HG02885 (cell line): ENCODE data around the gene MCOLN1.

Experiments used
- ATAC-seq: cut with Tn5 transposase; IDR thresholded peaks from one replicate; pipeline ENCODE4 v1.9.1; 2021; ENCODE audit warnings: mild to moderate bottlenecking; ENCODE audit not compliant: unreplicated experiment, poor library complexity

Gene MCOLN1

DNA sequence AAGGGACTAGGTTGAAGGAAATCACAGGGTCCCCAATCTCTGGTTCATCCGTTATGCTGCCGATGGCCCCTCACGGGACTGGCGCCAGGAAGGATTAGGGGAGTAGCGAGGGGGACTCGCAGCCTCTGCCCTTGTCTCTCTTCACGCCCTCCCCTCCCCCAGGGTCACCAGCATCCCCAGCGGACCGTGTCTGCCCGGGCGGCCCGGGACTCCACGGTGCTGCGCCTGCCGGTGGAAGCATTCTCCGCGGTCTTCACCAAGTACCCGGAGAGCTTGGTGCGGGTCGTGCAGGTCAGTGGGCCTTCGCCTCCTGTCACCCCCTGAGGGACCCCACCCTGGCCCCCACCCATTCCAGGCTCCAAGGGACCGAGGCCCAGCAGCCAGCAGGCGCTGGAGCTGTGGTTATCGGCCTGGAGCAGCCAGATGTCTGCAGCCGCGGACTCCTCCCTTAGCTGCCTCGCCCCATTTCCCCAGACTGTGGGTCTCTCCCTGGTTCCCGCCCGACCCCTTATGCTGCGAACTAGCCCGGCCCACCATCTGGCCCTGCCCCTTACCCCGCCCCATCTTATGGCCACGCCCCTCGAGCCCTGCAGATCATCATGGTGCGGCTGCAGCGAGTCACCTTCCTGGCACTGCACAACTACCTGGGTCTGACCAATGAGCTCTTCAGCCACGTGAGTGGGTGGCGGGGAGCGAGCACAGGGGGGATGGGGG is 18.5 kb downstream of the MCOLN1 start:
- no peak for ATAC-seq

DNA sequence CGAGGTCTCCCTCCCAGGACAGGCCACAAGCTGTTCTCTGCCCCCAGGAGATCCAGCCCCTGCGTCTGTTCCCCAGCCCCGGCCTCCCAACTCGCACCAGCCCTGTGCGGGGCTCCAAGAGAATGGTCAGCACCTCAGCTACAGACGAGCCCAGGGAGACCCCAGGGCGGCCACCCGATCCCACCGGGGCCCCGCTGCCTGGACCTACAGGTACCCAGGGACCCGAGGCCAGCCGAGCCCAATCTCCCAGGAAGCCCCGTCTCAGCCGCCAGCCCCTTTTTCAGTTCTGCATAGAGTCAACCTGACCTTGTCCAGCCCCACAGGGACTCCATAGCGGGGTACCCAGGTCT is 19.0 kb downstream of the MCOLN1 start:
- ATAC-seq, result no peak

DNA sequence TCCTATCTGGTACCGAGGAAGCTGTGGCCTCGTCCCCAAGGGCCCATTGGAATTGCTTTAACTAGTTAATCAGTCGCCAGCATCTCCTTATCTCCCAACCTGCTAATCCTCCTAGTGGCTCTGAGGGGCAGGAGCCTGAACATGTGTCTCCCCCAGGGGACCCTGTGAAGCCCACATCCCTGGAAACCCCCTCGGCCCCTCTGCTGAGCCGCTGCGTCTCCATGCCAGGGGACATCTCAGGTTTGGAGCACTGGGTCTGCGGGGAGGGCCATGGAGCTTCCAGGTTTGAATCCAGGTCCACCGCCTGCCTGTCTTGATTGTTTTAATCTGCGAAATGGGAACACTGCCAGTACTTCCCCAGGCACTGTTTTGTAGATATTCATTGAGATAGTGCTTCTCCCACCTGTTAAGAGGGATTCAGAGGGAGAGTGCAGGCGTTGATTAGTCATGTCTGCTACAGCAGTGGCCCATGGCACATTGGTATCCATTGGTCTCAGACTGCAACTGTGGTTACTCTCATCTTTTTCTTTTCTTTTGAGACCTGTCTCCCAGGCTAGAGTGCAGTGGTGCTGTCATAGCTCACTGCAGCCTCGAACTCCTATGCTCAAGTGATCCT is 19.5 kb downstream of the MCOLN1 start:
- ATAC-seq, result no peak

DNA sequence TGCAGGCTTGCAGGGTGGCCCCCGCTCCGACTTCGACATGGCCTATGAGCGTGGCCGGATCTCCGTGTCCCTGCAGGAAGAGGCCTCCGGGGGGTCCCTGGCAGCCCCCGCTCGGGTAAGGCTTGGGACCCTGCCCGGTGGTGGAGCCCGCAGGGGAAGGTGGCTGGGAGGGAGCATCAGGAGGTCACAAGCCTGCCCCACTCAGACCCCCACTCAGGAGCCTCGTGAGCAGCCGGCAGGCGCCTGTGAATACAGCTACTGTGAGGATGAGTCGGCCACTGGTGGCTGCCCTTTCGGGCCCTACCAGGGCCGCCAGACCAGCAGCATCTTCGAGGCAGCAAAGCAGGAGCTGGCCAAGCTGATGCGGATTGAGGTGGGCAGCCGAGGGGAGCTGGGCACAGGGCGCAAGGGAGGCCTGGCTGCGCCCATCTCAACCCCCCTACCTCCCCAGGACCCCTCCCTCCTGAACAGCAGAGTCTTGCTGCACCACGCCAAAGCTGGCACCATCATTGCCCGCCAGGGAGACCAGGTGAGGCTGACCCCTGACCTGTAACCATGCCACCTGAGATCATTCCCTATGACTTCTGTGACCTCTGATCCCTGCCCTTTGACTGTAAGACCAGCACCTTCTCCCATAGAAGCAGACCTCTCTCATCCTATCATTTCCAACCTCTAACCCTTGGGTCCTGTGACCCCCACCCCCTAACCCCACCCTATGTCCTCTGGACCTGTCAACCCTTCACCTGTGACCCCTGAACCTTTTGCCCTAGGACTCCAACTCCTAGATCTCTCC is 20.3 kb downstream of the MCOLN1 start:
- ATAC-seq, result no peak

DNA sequence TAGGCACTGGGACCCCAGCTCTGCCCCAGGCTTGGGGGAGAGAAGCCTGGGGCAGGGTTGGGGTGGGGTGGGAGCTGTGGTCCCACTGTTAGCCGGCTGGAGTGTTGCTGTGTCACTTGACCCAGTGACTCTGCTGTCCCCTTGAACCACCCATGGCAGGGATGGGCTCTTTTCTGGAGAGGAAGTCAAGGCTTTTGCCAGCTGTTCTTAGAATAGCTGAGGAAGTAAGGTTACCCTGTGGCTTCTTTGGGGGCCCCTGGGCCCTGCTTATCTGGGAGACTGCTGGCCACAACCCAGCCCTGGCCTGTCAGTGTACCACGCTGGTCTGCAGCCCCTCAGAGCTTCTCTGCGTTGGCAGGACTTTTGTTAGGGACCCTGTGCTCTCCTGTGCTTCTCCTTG is 22.2 kb downstream of the MCOLN1 start:
- no peak for ATAC-seq

DNA sequence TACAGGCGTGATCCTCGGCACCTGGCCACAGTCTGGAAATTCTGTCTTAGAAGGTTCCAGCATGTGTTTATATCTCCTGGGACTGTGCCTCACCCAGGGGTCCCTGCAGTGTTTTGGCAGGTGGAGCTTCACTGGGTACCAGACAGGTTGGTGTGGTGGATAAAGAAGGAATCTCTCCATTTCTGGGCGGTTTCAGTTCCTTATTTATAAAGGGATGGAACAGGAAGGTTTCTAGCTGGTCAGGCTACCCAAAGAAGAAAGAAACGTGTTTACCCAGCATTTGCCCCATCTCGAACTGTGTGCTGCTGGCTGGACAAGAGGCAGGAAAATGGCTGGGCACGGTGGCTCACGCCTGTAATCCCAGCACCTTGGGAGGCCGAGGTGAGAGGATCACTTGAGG is 22.9 kb downstream of the MCOLN1 start:
- ATAC-seq, result no peak

DNA sequence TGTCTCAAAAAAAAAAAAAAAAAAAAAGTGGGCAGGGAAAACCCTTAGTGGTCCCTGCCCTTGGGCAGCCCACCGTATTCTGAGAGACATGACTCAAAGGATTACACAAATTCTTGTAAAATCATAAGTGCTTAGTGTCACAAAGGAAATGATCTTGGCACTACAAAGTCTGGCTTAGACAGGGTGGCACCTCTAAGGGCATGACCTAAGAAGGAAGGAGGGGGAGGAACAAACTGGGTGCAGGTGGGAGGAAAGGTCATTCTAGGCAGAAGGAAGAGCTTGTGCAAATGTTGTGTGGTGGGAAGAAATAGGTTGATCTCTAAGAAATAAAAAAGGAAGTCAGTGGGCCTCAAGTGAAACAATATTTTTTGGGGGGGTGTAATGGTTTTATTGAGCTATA is 23.5 kb downstream of the MCOLN1 start:
- ATAC-seq, result no peak

DNA sequence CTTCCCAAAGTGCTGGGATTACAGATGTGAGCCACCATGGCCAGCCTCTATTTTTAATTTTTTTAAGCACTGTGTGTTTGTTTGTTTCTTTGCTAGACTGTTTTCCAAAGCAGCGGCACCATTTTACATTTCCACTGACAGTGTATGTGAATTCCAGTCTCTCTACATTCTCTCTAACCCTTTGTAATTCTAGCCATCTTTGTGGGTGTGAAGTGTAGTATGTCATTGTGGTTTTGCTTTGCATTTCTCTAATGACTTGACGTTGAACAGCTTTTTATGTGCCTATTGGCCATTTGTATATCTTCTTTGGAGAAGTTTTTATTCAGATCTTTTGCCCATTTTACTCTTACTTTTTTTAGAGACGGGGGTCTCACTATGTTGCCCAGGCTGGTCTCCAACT is 24.7 kb downstream of the MCOLN1 start:
- no peak for ATAC-seq

DNA sequence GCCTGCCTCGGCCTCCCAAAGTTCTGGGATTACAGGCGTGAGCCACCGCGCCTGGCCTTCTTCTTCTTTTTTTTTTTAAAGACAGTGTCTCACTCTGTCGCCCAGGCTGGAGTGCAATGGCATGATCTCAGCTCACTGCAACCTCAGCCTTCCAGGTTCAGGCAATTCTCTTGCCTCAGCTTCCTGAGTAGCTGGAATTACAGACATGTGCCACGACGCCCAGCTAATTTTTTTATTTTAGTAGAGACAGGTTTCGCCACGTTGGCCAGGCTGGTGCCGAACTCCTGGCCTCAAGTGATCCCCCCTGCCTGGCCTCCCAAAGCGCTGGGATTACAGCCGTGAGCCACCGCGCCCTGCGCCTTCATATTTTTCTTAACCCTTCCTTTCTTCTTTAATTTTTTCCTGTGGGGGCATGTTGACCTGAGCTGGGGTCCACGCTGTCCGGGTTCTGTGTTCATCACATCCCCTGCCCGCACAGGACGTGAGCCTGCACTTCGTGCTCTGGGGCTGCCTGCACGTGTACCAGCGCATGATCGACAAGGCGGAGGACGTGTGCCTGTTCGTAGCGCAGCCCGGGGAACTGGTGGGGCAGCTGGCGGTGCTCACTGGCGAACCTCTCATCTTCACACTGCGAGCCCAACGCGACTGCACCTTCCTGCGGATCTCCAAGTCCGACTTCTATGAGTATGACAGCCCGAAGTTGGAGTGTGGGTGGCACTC is 27.2 kb downstream of the MCOLN1 start:
- no peak for ATAC-seq

DNA sequence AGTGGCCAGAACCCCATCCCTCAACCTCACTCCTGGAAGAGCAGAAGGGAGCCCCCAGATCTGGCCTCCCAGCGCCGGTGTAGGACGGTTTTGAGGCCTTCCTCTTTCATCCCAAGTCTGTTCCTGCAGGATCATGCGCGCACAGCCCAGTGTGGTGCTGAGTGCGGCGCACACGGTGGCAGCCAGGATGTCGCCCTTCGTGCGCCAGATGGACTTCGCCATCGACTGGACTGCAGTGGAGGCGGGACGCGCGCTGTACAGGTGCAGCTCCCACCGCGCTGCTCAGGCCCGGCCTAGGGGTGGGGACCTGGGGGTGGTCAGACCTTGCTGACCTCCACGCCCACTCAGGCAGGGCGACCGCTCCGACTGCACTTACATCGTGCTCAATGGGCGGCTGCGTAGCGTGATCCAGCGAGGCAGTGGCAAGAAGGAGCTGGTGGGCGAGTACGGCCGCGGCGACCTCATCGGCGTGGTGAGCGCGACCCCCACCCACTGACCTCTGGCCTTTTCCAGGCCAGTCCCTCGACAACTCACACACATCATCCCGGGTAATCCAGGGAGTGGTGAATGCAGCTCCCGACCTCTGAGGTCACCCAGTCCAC is 27.8 kb downstream of the MCOLN1 start:
- no peak for ATAC-seq

DNA sequence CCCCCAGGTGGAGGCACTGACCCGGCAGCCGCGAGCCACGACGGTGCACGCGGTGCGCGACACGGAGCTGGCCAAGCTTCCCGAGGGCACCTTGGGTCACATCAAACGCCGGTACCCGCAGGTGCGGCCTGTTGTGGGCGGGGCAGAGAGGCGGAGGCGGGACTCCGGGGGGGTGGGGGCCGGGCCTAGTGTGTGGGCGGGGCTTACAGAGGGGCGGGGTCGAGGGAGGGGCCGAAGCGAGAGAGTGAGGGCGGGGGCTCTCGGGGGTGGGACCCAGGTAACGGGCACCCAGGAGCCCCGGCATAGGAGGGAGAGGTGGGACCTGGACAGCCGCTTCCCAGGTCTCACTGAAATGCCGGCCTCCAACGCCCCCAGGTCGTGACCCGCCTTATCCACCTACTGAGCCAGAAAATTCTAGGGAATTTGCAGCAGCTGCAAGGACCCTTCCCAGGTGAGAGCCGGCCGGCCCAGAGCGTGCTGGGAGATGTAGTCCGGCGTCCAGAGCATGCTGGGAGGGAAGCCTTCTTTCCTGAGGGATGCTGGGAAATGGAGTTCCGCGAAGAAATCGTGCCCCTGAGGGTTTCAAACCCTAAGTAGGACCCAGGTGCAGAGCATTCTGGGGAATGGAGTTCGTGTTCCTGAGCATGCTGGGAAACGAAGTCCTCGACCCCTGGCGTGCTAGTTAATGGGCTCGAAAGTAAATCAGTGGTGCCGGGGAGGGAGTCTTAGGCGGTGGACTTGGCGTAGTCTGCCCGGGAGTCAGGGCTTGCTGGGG is 28.8 kb downstream of the MCOLN1 start:
- ATAC-seq, result no peak

DNA sequence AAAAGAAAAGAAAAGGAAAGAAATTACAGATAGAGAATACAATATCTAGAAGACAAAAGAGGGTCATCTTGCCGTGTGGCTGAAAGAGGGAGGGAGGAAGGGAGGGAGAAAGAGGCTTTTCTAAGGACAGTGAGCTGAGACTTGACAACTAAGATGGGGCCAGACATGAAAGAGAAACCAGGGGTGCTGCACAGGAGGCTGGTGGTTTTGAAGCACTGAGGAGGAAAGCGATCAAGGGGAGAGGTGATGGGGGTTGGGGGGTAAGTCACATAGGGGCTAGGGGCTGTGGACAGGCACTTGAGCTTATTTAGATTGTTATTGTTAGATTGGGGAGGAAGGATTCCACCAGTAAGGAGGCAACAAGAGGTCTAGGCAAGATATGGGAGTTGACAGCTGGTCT is 30.4 kb downstream of the MCOLN1 start:
- ATAC-seq, result no peak

DNA sequence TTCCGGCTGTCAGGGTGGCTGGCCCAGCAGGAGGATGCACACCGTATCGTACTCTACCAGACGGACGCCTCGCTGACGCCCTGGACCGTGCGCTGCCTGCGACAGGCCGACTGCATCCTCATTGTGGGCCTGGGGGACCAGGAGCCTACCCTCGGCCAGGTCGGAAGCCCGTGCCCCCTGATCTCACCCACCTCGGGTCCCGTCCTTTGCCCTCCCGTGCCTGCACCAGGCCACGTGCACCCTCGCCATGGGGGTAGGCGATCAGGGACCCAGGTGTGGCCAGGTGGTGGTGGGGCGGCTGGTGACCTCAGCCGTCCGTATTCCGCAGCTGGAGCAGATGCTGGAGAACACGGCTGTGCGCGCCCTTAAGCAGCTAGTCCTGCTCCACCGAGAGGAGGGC is 32.1 kb downstream of the MCOLN1 start:
- no peak for ATAC-seq

DNA sequence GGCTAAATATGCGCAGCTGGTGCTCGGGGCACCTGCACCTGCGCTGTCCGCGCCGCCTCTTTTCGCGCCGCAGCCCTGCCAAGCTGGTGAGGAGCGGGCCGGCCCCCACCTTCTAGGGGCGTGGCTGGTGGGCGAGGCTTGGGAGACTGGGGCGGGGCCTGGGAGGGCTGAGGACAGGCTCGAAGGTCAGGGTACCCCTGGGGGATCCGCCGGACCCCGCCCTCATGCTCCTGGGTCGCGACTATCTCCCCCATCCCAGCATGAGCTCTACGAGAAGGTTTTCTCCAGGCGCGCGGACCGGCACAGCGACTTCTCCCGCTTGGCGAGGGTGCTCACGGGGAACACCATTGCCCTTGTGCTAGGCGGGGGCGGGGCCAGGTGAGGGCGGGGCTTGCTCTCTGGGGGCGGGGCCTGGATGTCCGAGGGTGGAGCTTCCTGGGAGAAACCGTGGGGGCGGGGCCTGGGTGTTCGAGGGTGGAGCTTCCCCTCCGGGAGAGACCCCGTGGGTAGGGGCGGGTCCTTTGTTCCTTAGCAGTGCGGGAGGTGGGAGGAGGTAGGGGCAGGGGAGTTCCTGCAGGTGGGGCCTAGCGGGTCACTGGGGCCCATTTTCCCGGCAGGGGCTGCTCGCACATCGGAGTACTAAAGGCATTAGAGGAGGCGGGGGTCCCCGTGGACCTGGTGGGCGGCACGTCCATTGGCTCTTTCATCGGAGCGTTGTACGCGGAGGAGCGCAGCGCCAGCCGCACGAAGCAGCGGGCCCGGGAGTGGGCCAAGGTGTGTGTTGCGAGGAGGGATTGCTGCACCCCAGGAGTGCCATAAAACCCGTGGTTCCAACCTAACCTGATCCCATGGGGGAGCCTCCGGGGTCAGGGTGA is 32.8 kb downstream of the MCOLN1 start:
- ATAC-seq, result no peak

DNA sequence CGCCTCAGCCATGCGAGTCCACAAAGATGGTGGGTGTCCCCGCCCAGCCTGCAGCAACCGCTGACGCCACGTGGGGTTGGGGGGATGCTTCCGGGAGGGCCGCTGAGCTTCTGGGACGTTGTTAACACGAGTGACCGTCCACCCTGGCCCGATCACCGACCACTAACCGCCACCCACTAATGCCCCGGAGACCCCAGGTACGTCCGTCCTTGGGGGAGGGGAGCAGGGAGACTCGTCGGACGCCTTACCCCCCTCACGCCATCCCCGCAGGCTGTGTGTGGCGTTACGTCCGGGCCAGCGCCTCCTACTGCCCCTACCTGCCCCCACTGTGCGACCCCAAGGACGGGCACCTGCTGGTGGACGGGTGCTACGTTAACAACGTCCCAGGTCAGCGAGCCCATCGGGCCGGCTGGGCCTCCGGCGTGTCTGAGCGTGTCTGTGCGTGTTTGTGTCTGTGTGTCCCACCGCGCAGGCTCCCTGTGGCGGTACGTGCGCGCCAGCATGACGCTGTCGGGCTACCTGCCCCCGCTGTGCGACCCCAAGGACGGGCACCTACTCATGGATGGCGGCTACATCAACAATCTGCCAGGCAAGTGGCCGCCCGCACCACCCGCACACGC is 34.4 kb downstream of the MCOLN1 start:
- ATAC-seq, result no peak

DNA sequence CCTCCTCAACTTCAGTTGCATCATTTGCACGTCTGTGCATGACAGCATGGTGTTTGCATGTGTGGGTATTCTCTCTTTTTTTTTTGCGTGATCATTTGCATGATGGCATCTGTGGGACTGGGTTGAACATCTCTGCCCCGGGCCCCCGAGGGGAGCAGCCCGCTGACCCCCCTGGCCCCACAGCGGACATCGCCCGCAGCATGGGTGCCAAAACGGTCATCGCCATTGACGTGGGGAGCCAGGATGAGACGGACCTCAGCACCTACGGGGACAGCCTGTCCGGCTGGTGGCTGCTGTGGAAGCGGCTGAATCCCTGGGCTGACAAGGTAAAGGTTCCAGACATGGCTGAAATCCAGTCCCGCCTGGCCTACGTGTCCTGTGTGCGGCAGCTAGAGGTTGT is 36.2 kb downstream of the MCOLN1 start:
- ATAC-seq, result no peak

DNA sequence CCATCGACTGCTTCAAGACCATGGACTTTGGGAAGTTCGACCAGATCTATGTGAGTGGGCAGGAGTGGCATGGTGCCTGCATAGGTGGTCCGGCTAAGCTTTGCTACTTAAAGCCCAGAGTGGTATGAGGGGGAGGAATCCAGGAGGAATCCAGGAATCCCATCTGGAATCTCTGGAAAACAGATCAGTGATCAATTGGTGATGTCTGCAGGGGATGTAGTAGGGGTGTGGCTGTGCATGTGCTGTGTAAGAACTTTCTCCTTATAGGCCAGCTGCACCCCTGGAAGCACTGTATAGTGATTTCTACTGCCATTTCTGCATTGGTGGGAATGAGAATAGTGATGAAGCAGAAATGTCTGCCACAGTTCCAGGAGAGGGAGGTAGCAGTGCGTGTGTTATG is 36.7 kb downstream of the MCOLN1 start:
- ATAC-seq, result no peak

DNA sequence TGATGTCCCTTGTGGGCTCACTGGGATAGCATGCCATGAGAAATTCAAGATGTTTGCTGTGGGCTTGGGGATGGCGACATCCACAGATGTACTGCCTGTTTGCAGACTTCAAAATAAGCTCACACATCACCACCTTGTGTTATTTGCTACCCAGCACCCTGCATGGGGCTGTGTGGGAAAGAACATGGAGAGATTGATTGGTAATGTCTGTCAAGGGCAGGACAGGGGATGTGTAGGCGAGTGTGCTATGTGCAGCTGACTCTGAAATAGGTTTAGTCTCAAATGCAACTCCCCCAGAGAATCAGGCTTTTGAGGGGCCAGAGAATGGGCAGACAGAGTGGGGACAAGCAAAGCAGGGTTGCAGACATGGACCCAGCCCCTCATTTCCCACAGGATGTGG is 37.8 kb downstream of the MCOLN1 start:
- no peak for ATAC-seq

DNA sequence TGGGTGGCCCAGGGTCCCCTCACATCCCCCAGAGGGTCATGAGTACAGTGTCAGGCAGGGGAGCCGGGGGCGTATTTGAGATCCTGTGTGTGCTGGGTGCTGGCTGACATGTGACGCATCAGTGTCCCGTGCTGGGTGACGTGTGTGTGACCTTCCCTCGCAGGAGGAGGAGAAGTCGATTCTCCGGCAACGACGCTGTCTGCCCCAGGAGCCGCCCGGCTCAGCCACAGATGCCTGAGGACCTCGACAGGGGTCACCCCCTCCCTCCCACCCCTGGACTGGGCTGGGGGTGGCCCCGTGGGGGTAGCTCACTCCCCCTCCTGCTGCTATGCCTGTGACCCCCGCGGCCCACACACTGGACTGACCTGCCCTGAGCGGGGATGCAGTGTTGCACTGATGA is 38.9 kb downstream of the MCOLN1 start:
- no peak for ATAC-seq
